Coronary artery (tissue), 2 donors: ENCODE data around the gene SLC48A1.

Experiments used
- DNase-seq: peaks from one replicate; pipeline ENCODE4 v3.0.0-alpha.2; 2017; ENCODE audit warnings: low spot score
- H3K27ac ChIP-seq, 2 donors: fragments of 200-600 bp; sonication (generic); one replicate each; pipeline ENCODE4 v1.5.1; 2016 to 2019
- H3K4me3 ChIP-seq: fragments of 200-600 bp; sonication (generic); 2 replicates; pipeline ENCODE4 v1.5.1; 2016; ENCODE audit warnings: mild to moderate bottlenecking, moderate library complexity
- CTCF ChIP-seq: fragments of 200-600 bp; sonication (generic); IDR thresholded peaks from one replicate; pipeline ENCODE4 v1.5.1; 2019; ENCODE audit warnings: antibody characterized with exemption

Gene SLC48A1

GRCh38 chr12:47755655-47756562 is 17.1 kb upstream of the SLC48A1 start:
- Histone ChIP-seq H3K27ac (peak overlapping the region in 1 of 2 donors; percentile 90), H3K4me3 (peak overlapping the region; percentile 76)
- no peak for DNase-seq
- TF ChIP-seq CTCF: no peak

- peak overlapping the region; percentile 76 for H3K4me3 ChIP-seq
- TF ChIP-seq CTCF: no peak
These were observed 15.6 kb upstream of the SLC48A1 start for GRCh38 chr12:47757364-47757839.

GRCh38 chr12:47757840-47758583 is 15.0 kb upstream of the SLC48A1 start:
- DNase-seq: no peak
- Histone ChIP-seq H3K4me3 (peak overlapping the region; percentile 76), H3K27ac (peak overlapping the region; percentile 31 to 83)
- no peak for TF ChIP-seq CTCF

More at GRCh38 chr12:47757364-47757839, 15.6 kb upstream of the SLC48A1 start:
- H3K27ac ChIP-seq: peak overlapping the region in 1 of 2 donors; percentile 83
- no peak for DNase-seq

- peak overlapping the region; percentile 76 for H3K4me3 ChIP-seq
- peak overlapping the region; percentile 31 to 83 for H3K27ac ChIP-seq
- no peak for TF ChIP-seq CTCF
- DNase-seq: no peak
These were observed 14.5 kb upstream of the SLC48A1 start for GRCh38 chr12:47758584-47758833.

- H3K27ac ChIP-seq: peak within 1 kb of the TSS; percentile 31 to 83
- DNase-seq: peak; percentile 93
- H3K4me3 ChIP-seq: peak within 1 kb of the TSS; percentile 76
- peak; percentile 20 for TF ChIP-seq CTCF
These were observed 14.0 kb upstream of the SLC48A1 start, which contains the start of gene RAPGEF3 for GRCh38 chr12:47758834-47759690. RAPGEF3 (minus strand) TSS chr12:47758880; CDS start chr12:47758556, 324 bp downstream.

- peak overlapping the region in 1 of 2 donors; percentile 14 for H3K27ac ChIP-seq
- DNase-seq: no peak
- TF ChIP-seq CTCF: no peak
- H3K4me3 ChIP-seq: no peak overlapping the region
These were observed 10.1 kb upstream of the SLC48A1 start for GRCh38 chr12:47762850-47763465.
